DMS153 (cell line): ENCODE measurements around the gene INKA1.
A peak's percentile ranks its signal among the peaks of the same experiment; 100 is the strongest.
"Not testable (repeated sequence)": the region's sequence is repeated elsewhere in the genome, so short reads cannot be mapped to it uniquely, and the experiment has no call there.

Experiments
- DNase-seq: peaks from one replicate; lab custom pipeline; 2025; lab: John Stamatoyannopoulos, UW

Gene INKA1

GRCh38 chr3:49807431-49808114, 4.5 kb downstream of the INKA1 start:
- DNase-seq, result no peak

- DNase-seq, result no peak
These were observed 9.9 kb downstream of the INKA1 start for GRCh38 chr3:49812916-49813496.

GRCh38 chr3:49813497-49814174, 10.6 kb downstream of the INKA1 start, which contains the start of gene UBA7:
UBA7 (minus strand) TSS chr3:49813953; CDS start chr3:49813787, 166 bp downstream.
- DNase-seq, result peak; percentile 16

- not testable (repeated sequence) for DNase-seq
These were observed 20.1 kb downstream of the INKA1 start for GRCh38 chr3:49823131-49823530.

GRCh38 chr3:49826016-49826415, 23.0 kb downstream of the INKA1 start:
- DNase-seq, result no peak

- DNase-seq, result no peak
These were observed 28.3 kb downstream of the INKA1 start for GRCh38 chr3:49831341-49831740.

GRCh38 chr3:49839193-49839809, 36.2 kb downstream of the INKA1 start:
- no peak for DNase-seq

GRCh38 chr3:49840388-49840787, 37.3 kb downstream of the INKA1 start:
- DNase-seq, result no peak

GRCh38 chr3:49841126-49841696, 38.1 kb downstream of the INKA1 start:
- no peak for DNase-seq

GRCh38 chr3:49841806-49842205, 38.7 kb downstream of the INKA1 start:
- no peak for DNase-seq

- no peak for DNase-seq
These were observed 39.9 kb downstream of the INKA1 start for GRCh38 chr3:49842843-49843517.

GRCh38 chr3:49844464-49845183, 41.6 kb downstream of the INKA1 start:
- no peak for DNase-seq

- no peak for DNase-seq
These were observed 42.6 kb downstream of the INKA1 start for GRCh38 chr3:49845694-49846093.
